Neural progenitor cell (in vitro differentiated cells): Measurements from ENCODE around the gene NTPCR. TPM values are rescaled to one million over a fixed set of nuclear protein-coding genes. Genes with fewer than 3 reads are reported as not detected.

Source experiments
- DNase-seq: peaks from one replicate; pipeline ENCODE4 v3.0.0-alpha.2; 2016; ENCODE audit warnings: low spot score
- H2AFZ ChIP-seq: fragments of 200-600 bp; sonication (generic); replicated peaks from 2 replicates; pipeline ENCODE4 v1.6.1; 2016; ENCODE audit warnings: antibody characterized with exemption
- H3F3A ChIP-seq: fragments of 200-600 bp; sonication (generic); 2 replicates; pipeline ENCODE4 v1.6.1; 2016; ENCODE audit warnings: antibody characterized with exemption, low read depth
- H3K27ac ChIP-seq: fragments of 200-600 bp; sonication (generic); 2 replicates; pipeline ENCODE4 v1.5.1; 2016; ENCODE audit warnings: mild to moderate bottlenecking
- H3K27me3 ChIP-seq: fragments of 200-600 bp; sonication (generic); 2 replicates; pipeline ENCODE4 v1.6.1; 2016; ENCODE audit warnings: mild to moderate bottlenecking, moderate library complexity
- H3K36me3 ChIP-seq: fragments of 200-600 bp; sonication (generic); 2 replicates; pipeline ENCODE4 v1.5.1; 2016
- H3K4me1 ChIP-seq: fragments of 200-600 bp; sonication (generic); 2 replicates; pipeline ENCODE4 v1.6.1; 2016; ENCODE audit warnings: mixed run types
- H3K4me2 ChIP-seq: fragments of 200-600 bp; sonication (generic); 2 replicates; pipeline ENCODE4 v1.6.1; 2016
- H3K4me3 ChIP-seq: fragments of 200-600 bp; sonication (generic); 2 replicates; pipeline ENCODE4 v1.5.1; 2016
- H3K79me2 ChIP-seq: fragments of 200-600 bp; sonication (generic); 2 replicates; pipeline ENCODE4 v1.6.1; 2016; ENCODE audit warnings: low read depth
- H3K9ac ChIP-seq: fragments of 200-600 bp; sonication (generic); 2 replicates; pipeline ENCODE4 v1.6.1; 2016
- H3K9me3 ChIP-seq: fragments of 200-600 bp; sonication (generic); 2 replicates; pipeline ENCODE4 v1.5.1; 2016; ENCODE audit warnings: low read depth
- H4K20me1 ChIP-seq: fragments of 200-600 bp; sonication (generic); 2 replicates; pipeline ENCODE4 v1.6.1; 2016; ENCODE audit warnings: low read depth
- H3K27ac Mint-ChIP-seq: 3 replicates; pipeline ENCODE4 v1.8.0; 2021; ENCODE audit warnings: mixed read lengths
- H3K27me3 Mint-ChIP-seq: 2 replicates; pipeline ENCODE4 v1.8.0; 2022; ENCODE audit warnings: low read depth, mild to moderate bottlenecking, inconsistent platforms, moderate library complexity, mixed read lengths; ENCODE audit not compliant: insufficient read depth
- H3K36me3 Mint-ChIP-seq: 3 replicates; pipeline ENCODE4 v1.8.0; 2021; ENCODE audit warnings: mixed read lengths
- H3K4me1 Mint-ChIP-seq: 3 replicates; pipeline ENCODE4 v1.8.0; 2021; ENCODE audit warnings: mixed read lengths
- H3K4me3 Mint-ChIP-seq: 3 replicates; pipeline ENCODE4 v1.8.0; 2021; ENCODE audit warnings: mild to moderate bottlenecking, moderate library complexity, mixed read lengths
- H3K9me3 Mint-ChIP-seq: 3 replicates; pipeline ENCODE4 v1.8.0; 2020; ENCODE audit warnings: mixed read lengths
- CTCF ChIP-seq: fragments of 200-600 bp; sonication (generic); IDR thresholded peaks from 2 replicates; pipeline ENCODE4 v1.5.1; 2017; ENCODE audit warnings: antibody characterized with exemption, mild to moderate bottlenecking
- EZH2 ChIP-seq: fragments of 200-600 bp; sonication (generic); IDR thresholded peaks from 2 replicates; pipeline ENCODE4 v1.6.1; 2017; ENCODE audit warnings: antibody characterized with exemption, mild to moderate bottlenecking, moderate library complexity
- EZH2phosphoT487 ChIP-seq: fragments of 200-600 bp; sonication (generic); IDR thresholded peaks from 2 replicates; pipeline ENCODE4 v1.6.1; 2017; ENCODE audit warnings: antibody characterized with exemption
- total RNA-seq: library from RNA; depleted of rRNA; stranded (reverse); fragments of >200 nt; gene quantifications from 2 replicates; pipeline ENCODE4 v1.2.3, GENCODE V29; 2015; ENCODE audit warnings: low replicate concordance

NTPCR gene
- total RNA-seq, 1 donor from 2014 or later, result 65.7 TPM

DNA sequence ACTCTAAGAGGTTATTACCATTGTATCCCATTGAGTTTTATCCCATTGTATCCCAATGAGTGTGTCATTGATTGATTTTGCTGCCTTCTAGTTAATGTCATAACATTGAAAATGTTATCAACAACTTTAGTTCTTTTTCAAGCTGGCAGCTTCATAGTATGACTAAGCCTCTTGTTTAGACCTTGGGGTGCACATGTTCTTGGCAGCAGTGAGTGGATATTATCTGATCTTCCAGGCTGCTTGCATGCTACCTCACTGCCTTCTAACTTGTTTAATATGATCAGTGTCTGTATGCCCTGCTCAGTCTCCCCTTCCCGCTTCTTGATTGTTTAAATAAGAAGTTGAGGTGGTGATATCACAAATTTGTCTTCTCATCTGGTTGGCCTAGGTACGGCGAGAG, 24.6 kb downstream of the NTPCR start:
- H3K4me3 Mint-ChIP-seq, result no peak overlapping the region
- H3K79me2 ChIP-seq, result no peaks in the 10 kb centered on the region
- H3K9ac ChIP-seq, result no peak overlapping the region
- no peak overlapping the region for H3K27ac ChIP-seq
- H3K4me3 ChIP-seq, result no peak overlapping the region
- H3K27ac Mint-ChIP-seq, result peak overlapping the region; percentile 23
- H3K9me3 ChIP-seq, result peaks cover 5% of the 10 kb centered on the region
- H3K36me3 Mint-ChIP-seq, result peaks cover 65% of the 10 kb centered on the region
- peaks cover 22% of the 10 kb centered on the region for H3K9me3 Mint-ChIP-seq
- H3K27me3 Mint-ChIP-seq, result peaks cover 6% of the 10 kb centered on the region
- H3K4me1 Mint-ChIP-seq, result peaks cover 9% of the 10 kb centered on the region
- H3K4me1 ChIP-seq, result no peaks in the 10 kb centered on the region
- peaks cover 20% of the 10 kb centered on the region for H3K36me3 ChIP-seq
- H4K20me1 ChIP-seq, result no peaks in the 10 kb centered on the region
- H2AFZ ChIP-seq, result no peak overlapping the region
- no peaks in the 10 kb centered on the region for H3K27me3 ChIP-seq
- H3F3A ChIP-seq, result no peaks in the 10 kb centered on the region
- TF ChIP-seq EZH2 (no peak), CTCF (no peak), EZH2phosphoT487 (no peak)
- no peak overlapping the region for H3K4me2 ChIP-seq
- no peak for DNase-seq

GRCh38 chr1:232978091-232978634, 27.8 kb downstream of the NTPCR start:
- Histone ChIP-seq H2AFZ (no peak overlapping the region), H3K79me2 (no peaks in the 10 kb centered on the region), H3K27ac (no peak overlapping the region), H3F3A (no peaks in the 10 kb centered on the region), H3K36me3 (peaks cover 13% of the 10 kb centered on the region), H3K9ac (no peak overlapping the region), H4K20me1 (no peaks in the 10 kb centered on the region), H3K9me3 (peaks cover 5% of the 10 kb centered on the region), H3K4me2 (no peak overlapping the region), H3K4me1 (no peaks in the 10 kb centered on the region), H3K4me3 (no peak overlapping the region), H3K27me3 (no peaks in the 10 kb centered on the region)
- H3K4me1 Mint-ChIP-seq, result peaks cover 18% of the 10 kb centered on the region
- H3K27ac Mint-ChIP-seq, result no peak overlapping the region
- peaks cover 4% of the 10 kb centered on the region for H3K27me3 Mint-ChIP-seq
- peaks cover 13% of the 10 kb centered on the region for H3K9me3 Mint-ChIP-seq
- peaks cover 39% of the 10 kb centered on the region for H3K36me3 Mint-ChIP-seq
- DNase-seq, result no peak
- H3K4me3 Mint-ChIP-seq, result no peak overlapping the region
- TF ChIP-seq CTCF (no peak), EZH2phosphoT487 (no peak), EZH2 (no peak)

GRCh38 chr1:232978815-232979214, 28.4 kb downstream of the NTPCR start:
- TF ChIP-seq CTCF (no peak), EZH2 (no peak), EZH2phosphoT487 (no peak)
- H3K4me2 ChIP-seq, result no peak overlapping the region
- DNase-seq, result no peak
- no peaks in the 10 kb centered on the region for H3K79me2 ChIP-seq
- no peak overlapping the region for H3K4me3 ChIP-seq
- H3K4me1 ChIP-seq, result no peaks in the 10 kb centered on the region
- no peak overlapping the region for H3K9ac ChIP-seq
- H3K27me3 ChIP-seq, result no peaks in the 10 kb centered on the region
- Mint-ChIP-seq H3K9me3 (peaks cover 7% of the 10 kb centered on the region), H3K27me3 (peaks cover 2% of the 10 kb centered on the region), H3K36me3 (peaks cover 35% of the 10 kb centered on the region), H3K4me3 (no peak overlapping the region), H3K27ac (peak overlapping the region; percentile 78), H3K4me1 (peaks cover 19% of the 10 kb centered on the region)
- H3K9me3 ChIP-seq, result no peaks in the 10 kb centered on the region
- H3K27ac ChIP-seq, result no peak overlapping the region
- no peak overlapping the region for H2AFZ ChIP-seq
- H3K36me3 ChIP-seq, result peaks cover 6% of the 10 kb centered on the region
- H3F3A ChIP-seq, result no peaks in the 10 kb centered on the region
- no peaks in the 10 kb centered on the region for H4K20me1 ChIP-seq
